KOPT-K1 (cell line): ENCODE results near the gene SIN3B.

Experiments used
- H3K27ac ChIP-seq: fragments of 200-600 bp; sonication (generic); 2 replicates; pipeline ENCODE4 v1.5.1; 2016; ENCODE audit warnings: antibody characterized with exemption, mild to moderate bottlenecking, low read depth, low read length; ENCODE audit not compliant: poor library complexity, severe bottlenecking
- H3K36me3 ChIP-seq: fragments of 200-600 bp; sonication (generic); 2 replicates; pipeline ENCODE4 v1.5.1; 2017; ENCODE audit warnings: antibody characterized with exemption, mild to moderate bottlenecking, low read length, moderate library complexity; ENCODE audit not compliant: insufficient read depth
- H3K9me3 ChIP-seq: fragments of 200-600 bp; sonication (generic); 2 replicates; pipeline ENCODE4 v1.5.1; 2017; ENCODE audit warnings: antibody characterized with exemption, low read length, mild to moderate bottlenecking; ENCODE audit not compliant: insufficient read depth, poor library complexity, severe bottlenecking

The SIN3B gene

DNA sequence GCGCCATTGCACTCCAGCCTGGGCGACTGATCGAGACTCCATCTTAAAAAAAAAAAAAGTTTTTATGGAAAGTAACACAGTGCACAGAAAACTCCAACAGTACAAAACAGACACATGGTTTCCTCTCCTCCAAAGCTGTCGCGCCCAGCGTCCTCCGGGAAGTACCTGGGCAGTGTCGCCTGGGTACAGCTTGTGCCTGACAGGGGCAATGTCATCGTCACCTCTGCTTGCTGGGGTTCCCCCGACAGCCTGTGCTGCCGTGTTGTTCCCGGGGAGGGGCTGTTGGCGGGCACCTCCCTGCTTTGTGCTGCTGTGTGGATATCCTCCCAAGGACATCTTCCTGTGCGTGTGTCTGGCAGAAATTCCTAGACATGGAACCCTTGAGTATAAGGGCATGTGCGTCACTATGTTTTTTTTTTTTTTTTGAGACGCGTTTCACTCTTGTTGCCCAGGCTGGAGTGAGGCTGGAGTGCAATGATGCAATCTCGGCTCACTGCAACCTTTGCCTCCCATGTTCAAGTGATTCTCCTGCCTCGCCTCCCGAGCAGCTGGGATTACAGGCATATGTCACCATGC is 57.2 kb downstream of the SIN3B start:
- Histone ChIP-seq H3K27ac (no peak overlapping the region), H3K9me3 (peaks cover 21% of the 10 kb centered on the region), H3K36me3 (no peaks in the 10 kb centered on the region)

GRCh38 chr19:16887353-16888265 is 58.4 kb downstream of the SIN3B start:
- peaks cover 8% of the 10 kb centered on the region for H3K9me3 ChIP-seq
- H3K27ac ChIP-seq = no peak overlapping the region
- no peaks in the 10 kb centered on the region for H3K36me3 ChIP-seq

DNA sequence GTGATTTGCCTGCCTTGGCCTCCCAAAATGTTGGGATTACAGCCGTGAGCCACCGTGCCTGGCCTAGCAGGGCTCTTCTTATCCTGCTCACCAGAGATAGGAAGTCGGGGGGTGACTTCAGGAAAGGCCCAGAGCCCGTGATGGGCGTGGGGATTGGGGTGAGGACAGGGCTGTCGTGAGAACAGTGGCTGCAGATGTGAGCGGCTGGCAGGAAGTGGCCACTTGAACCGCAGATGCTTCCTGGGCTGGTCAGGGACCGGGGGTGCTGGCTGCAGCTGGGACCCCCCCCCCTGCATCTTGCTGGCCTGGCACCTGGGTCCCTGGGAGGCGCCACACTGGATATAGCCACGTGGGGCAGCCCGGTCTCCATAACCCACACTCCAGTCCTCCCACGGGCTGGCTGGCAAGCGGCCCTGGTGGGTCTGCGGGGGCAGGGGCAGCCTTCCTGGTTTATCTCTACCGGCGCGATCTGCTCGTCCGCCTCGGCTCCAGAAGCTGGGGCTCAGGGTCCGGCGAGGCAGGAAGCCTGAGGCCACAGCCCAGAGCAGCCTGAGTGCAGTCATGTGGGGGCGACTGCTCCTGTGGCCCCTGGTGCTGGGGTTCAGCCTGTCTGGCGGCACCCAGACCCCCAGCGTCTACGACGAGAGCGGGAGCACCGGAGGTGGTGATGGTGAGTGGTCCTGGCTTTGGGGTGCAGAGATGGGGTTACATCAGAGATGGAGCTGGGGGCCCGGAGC is 59.6 kb downstream of the SIN3B start, which contains the start of gene F2RL3:
Gene F2RL3 (plus strand): TSS at position 371 of the 737 bp plus-strand sequence. CDS start 191 bp downstream, at position 562.
- H3K9me3 ChIP-seq = no peaks in the 10 kb centered on the region
- no peak within 1 kb of the TSS for H3K27ac ChIP-seq
- H3K36me3 ChIP-seq = no peaks in the 10 kb centered on the region

DNA sequence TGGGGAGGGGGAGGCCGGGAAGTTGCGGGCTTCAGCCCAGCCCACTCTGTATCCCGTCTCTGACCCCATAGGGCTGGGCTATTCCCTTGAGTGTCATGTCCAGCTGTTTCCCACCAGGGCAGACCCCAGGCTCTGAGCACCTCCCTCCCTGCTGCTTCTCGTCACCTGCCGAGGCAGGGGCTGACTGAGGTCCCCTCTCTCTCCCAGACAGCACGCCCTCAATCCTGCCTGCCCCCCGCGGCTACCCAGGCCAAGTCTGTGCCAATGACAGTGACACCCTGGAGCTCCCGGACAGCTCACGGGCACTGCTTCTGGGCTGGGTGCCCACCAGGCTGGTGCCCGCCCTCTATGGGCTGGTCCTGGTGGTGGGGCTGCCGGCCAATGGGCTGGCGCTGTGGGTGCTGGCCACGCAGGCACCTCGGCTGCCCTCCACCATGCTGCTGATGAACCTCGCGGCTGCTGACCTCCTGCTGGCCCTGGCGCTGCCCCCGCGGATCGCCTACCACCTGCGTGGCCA is 60.2 kb downstream of the SIN3B start:
- H3K36me3 ChIP-seq = no peaks in the 10 kb centered on the region
- no peak overlapping the region for H3K27ac ChIP-seq
- no peaks in the 10 kb centered on the region for H3K9me3 ChIP-seq

- Histone ChIP-seq H3K27ac (no peak overlapping the region), H3K9me3 (no peaks in the 10 kb centered on the region), H3K36me3 (no peaks in the 10 kb centered on the region)
These were observed 60.8 kb downstream of the SIN3B start for GRCh38 chr19:16889883-16890460.

DNA sequence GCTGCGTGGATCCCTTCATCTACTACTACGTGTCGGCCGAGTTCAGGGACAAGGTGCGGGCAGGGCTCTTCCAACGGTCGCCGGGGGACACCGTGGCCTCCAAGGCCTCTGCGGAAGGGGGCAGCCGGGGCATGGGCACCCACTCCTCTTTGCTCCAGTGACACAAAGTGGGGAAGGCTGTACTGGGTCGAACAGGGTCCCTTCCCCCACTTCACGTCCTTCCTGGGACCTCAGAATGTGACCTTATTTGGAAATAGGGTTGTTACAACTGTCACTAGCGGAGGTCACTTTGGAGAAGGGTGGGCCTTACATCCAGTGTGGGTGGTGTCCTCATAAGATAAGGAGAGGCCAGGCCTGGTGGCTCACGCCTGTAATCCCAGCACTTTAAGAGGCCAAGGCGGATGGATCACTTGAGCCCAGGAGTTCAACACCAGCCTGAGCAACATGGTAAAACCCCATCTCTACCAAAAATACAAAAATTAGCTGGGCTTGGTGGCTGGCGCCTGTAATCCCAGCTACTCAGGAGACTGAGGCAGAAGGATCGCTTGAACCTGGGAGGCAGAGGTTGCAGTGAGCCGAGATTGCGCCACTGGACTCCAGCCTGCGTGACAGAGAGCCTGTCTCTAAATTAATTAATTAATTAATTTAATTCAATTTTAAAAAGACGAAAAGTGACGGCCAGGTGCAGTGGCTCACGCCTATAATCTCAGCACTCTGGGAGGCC is 61.4 kb downstream of the SIN3B start:
- Histone ChIP-seq H3K9me3 (no peaks in the 10 kb centered on the region), H3K36me3 (no peaks in the 10 kb centered on the region), H3K27ac (no peak overlapping the region)

DNA sequence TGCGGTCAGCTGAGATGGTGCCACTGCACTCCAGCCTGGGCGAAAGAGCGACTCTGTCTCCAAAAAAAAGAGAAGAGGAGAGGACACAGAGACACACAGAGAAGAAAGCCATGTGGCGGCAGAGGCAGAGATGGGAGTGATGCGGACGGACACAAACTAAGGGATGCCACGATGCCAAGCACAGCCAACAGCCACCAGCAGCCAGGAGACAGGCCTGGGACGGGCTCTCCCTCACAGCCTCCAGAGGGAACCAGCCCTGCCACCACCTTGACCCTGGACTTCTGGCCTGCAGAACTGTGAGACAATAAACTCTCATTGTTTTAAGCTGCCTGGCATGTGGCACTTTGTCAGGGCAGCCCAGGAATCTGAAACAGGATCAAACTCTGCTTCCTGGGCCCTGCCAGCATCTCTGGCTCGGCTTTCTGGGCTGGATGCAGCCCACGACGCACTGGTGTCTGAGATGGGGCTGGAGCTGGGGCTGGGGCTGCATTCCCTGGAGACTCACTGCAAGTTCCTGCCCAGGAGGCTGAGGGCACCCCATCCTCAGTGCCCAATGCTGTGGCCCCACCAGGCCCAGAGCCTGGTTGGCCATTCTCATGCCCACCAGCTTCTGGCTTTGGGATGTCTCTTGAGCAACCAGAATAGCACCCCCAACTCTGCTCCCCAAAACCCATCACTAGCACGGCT is 62.6 kb downstream of the SIN3B start:
- H3K36me3 ChIP-seq = no peaks in the 10 kb centered on the region
- no peaks in the 10 kb centered on the region for H3K9me3 ChIP-seq
- no peak overlapping the region for H3K27ac ChIP-seq

GRCh38 chr19:16892436-16892835 is 63.2 kb downstream of the SIN3B start:
- Histone ChIP-seq H3K27ac (no peak overlapping the region), H3K36me3 (no peaks in the 10 kb centered on the region), H3K9me3 (no peaks in the 10 kb centered on the region)

DNA sequence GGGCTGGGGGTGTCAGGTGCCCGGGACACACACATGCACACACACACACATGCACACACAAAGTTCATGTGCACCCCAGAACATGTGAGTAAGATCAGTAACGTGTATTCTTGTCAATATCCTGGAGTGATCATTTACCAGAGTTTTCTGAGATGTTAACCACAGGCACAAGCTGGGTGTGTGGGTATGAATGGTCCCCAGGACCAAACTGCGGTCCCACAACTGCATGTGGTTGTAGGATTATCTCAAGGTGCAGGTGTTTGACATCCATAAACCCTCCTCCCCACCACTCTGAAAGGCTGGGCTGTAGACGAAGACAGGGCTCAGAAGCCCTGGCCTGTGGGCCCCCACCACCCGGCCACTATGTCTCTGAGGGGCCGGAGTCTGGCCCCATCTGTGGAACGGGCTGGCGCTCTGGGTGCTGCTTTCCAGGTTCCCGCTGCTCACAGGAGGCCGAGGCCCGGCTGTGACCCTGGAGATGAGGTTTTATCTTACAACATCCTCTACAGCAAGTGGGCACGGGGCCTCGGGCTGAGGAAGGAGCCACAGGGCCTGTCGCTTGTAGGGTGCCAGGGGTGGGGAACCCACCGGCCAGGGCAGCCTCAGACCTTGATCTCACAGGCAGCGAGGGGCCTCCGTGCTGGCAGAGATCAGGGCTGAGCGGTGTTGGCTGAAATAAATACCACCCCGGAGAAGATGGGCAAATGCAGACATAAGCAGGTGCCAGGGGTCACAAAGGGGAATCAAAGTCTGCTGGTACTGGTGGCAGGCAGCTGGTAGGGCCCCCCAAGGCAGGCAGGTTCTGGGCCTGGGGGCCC is 63.9 kb downstream of the SIN3B start:
- Histone ChIP-seq H3K27ac (no peak overlapping the region), H3K36me3 (no peaks in the 10 kb centered on the region), H3K9me3 (no peaks in the 10 kb centered on the region)

DNA sequence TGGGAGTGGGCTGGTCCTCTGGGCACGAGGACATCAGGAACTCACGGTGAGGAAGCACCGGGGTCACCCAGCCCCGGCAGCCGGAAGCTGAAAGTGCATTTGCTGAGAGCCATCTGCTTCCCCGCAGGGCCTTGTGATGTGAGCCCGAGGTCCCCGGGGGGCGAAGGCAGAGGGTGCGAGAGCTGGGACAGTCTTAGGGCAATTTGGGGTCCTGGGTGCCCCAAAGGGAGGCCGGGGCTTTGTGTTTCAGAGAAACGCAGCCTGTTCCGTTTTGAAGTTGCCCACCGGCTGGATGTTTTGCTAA is 64.4 kb downstream of the SIN3B start:
- Histone ChIP-seq H3K27ac (no peak overlapping the region), H3K9me3 (no peaks in the 10 kb centered on the region), H3K36me3 (no peaks in the 10 kb centered on the region)

DNA sequence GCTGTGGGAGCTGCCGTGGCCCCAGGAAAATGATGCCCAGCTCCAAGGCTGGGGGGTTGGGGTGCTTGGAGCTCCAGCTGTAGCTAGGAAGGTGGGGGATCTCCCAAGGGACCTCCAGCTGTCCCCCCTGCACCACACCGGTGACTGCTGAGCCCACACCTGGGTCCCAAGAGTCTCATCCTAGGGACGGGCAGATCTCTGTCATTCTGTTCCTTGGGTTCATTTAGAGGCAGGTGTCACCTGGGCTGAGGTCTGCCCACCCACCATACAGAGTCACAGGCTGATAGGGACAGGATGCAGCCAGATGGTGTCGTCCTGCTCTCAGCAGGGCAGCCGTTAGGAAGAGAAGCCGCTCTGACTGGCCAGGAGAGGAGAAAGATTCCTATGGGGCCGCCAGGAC is 64.9 kb downstream of the SIN3B start:
- Histone ChIP-seq H3K27ac (no peak overlapping the region), H3K36me3 (no peaks in the 10 kb centered on the region), H3K9me3 (no peaks in the 10 kb centered on the region)

DNA sequence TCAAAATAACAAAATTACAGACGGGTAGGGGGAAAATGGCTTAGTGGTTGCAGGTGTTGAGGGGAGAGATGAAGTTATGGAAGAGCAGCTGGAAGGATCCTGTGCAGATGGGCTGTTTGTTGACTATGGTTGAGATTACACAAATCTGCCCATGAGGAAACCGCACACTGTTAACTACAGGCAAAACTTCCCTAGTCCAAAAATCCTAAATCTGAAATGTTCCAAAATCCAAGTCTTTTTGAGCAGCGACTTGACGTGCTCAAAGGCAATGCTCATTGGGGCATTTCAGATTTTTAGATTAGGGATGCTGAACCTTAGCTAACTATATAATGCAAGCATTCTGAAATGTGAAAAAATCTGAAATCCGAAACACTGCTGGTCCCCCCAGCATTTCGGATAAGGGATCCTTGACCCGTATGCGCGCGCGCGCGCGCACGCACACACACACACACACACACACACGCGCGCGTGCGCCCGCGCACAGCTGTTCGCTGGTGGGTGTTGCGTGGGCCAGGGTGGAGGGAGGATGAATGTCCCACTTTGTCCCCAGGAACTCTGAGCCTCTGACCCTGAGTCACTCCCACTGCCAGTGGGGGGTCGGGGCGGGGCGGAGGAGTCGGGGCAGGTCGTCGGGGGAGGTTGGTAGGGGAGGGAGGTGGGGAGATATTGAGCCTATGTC is 66.4 kb downstream of the SIN3B start:
- Histone ChIP-seq H3K27ac (no peak overlapping the region), H3K9me3 (no peaks in the 10 kb centered on the region)

More for the DNA sequence above, 66.4 kb downstream of the SIN3B start:
- no peaks in the 10 kb centered on the region for H3K36me3 ChIP-seq
